ENCODE data around the gene CAMK2B. TPM values are rescaled to one million over a fixed set of nuclear protein-coding genes. Genes with fewer than 3 reads are reported as not detected.

The CAMK2B gene
- total and polyA plus RNA-seq, 2 experiments from 2014 or later = not detected

GRCh38 chr7:44285561-44285960 is 39.8 kb downstream of the CAMK2B start (continued):
- TF ChIP-seq, protein P1, sequence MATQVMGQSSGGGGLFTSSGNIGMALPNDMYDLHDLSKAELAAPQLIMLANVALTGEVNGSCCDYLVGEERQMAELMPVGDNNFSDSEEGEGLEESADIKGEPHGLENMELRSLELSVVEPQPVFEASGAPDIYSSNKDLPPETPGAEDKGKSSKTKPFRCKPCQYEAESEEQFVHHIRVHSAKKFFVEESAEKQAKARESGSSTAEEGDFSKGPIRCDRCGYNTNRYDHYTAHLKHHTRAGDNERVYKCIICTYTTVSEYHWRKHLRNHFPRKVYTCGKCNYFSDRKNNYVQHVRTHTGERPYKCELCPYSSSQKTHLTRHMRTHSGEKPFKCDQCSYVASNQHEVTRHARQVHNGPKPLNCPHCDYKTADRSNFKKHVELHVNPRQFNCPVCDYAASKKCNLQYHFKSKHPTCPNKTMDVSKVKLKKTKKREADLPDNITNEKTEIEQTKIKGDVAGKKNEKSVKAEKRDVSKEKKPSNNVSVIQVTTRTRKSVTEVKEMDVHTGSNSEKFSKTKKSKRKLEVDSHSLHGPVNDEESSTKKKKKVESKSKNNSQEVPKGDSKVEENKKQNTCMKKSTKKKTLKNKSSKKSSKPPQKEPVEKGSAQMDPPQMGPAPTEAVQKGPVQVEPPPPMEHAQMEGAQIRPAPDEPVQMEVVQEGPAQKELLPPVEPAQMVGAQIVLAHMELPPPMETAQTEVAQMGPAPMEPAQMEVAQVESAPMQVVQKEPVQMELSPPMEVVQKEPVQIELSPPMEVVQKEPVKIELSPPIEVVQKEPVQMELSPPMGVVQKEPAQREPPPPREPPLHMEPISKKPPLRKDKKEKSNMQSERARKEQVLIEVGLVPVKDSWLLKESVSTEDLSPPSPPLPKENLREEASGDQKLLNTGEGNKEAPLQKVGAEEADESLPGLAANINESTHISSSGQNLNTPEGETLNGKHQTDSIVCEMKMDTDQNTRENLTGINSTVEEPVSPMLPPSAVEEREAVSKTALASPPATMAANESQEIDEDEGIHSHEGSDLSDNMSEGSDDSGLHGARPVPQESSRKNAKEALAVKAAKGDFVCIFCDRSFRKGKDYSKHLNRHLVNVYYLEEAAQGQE (IDR thresholded peaks at IDR 0.05; ENCODE audit: unreplicated experiment) = no peak
- no peak for TF ChIP-seq POLR2AphosphoS5 (IDR thresholded peaks at IDR 0.05; ENCODE audit: low read depth)
- TF ChIP-seq EZH2phosphoT487 (IDR thresholded peaks at IDR 0.05; ENCODE audit: unreplicated experiment) = no peak

DNA sequence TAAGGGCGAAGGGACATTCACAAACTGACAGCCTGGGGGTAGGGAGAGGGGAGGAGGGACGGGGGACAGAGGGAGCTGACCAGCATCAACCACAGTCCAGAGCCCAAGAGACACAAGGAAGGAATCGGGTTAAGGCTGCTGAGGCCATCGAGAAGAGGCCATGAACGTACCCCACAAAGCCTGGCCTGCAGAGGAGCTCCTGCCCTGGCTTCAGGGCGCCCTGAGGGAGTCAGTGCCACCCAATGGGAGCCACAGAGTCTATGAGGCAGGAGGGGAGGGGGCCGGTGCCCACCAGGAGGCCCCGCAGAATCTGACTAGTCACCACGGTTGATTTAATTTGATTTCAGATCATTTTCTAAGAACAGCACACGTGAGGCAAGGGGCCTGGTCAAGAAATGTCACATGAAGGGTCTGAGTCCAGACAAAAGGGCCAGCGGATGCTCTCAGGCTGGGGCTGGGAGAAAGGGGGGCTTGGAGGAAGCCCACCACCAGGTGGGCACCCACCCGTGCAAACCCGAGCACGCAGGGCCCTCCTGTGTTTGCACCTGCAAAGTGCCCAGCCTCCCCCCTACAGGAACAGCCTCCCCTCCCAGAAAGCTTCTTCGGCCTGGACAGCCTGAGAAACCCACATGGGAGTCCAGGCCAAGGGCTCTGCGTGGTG is 40.4 kb downstream of the CAMK2B start:
- Histone ChIP-seq H3K79me2 (replicated peaks; ENCODE audit: insufficient read depth) (no peaks in the 10 kb centered on the region), H3K9me2 (ENCODE audit: insufficient read depth) (no peaks in the 10 kb centered on the region), H3K4me2 (no peak overlapping the region), H3K27me3 (ENCODE audit: insufficient read depth) (no peaks in the 10 kb centered on the region), H3K4me3 (no peak overlapping the region), H3K4me1 (ENCODE audit: insufficient read depth) (no peaks in the 10 kb centered on the region), H4K20me1 (replicated peaks; ENCODE audit: insufficient read depth) (no peaks in the 10 kb centered on the region), H3K36me3 (ENCODE audit: insufficient read depth) (no peaks in the 10 kb centered on the region), H2AFZ (no peak overlapping the region), H3K27ac (ENCODE audit: low read depth) (no peak overlapping the region), H3F3A (replicated peaks; ENCODE audit: low read depth) (no peaks in the 10 kb centered on the region)
- no peaks in the 10 kb centered on the region; the same call in 2 of the 3 replicates for H3K9me3 Mint-ChIP-seq
- H3K27me3 Mint-ChIP-seq (ENCODE audit: insufficient read depth, low read depth, poor library complexity) = peaks cover 8% of the 10 kb centered on the region
- DNase-seq (ENCODE audit: low spot score) (no peak), ATAC-seq (no peak)
- no peak overlapping the region for H3K27ac Mint-ChIP-seq
- 0 out of 3 replicates have a peak, but pooled peaks cover 3% of the 10 kb centered on the region for H3K4me1 Mint-ChIP-seq
- H3K36me3 Mint-ChIP-seq (ENCODE audit: low read depth) = no peaks in the 10 kb centered on the region
- no peak overlapping the region for H3K4me3 Mint-ChIP-seq
- TF ChIP-seq NANOG (IDR thresholded peaks at IDR 0.05; ENCODE audit: borderline replicate concordance) (no peak), EZH2phosphoT487 (IDR thresholded peaks at IDR 0.05; ENCODE audit: unreplicated experiment) (no peak), ZNF331 (CRISPR knock-in tag; IDR thresholded peaks at IDR 0.05; ENCODE audit: low read depth) (no peak), EZH2 (IDR thresholded peaks at IDR 0.05; ENCODE audit: low read depth, unreplicated experiment) (no peak), ZNF114 (CRISPR knock-in tag; IDR thresholded peaks at IDR 0.05) (no peak), STAT1 (IDR thresholded peaks at IDR 0.05; ENCODE audit: unreplicated experiment) (no peak)
- TF ChIP-seq, protein P2, sequence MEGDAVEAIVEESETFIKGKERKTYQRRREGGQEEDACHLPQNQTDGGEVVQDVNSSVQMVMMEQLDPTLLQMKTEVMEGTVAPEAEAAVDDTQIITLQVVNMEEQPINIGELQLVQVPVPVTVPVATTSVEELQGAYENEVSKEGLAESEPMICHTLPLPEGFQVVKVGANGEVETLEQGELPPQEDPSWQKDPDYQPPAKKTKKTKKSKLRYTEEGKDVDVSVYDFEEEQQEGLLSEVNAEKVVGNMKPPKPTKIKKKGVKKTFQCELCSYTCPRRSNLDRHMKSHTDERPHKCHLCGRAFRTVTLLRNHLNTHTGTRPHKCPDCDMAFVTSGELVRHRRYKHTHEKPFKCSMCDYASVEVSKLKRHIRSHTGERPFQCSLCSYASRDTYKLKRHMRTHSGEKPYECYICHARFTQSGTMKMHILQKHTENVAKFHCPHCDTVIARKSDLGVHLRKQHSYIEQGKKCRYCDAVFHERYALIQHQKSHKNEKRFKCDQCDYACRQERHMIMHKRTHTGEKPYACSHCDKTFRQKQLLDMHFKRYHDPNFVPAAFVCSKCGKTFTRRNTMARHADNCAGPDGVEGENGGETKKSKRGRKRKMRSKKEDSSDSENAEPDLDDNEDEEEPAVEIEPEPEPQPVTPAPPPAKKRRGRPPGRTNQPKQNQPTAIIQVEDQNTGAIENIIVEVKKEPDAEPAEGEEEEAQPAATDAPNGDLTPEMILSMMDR (conservative IDR thresholded peaks at IDR 0.05; ENCODE audit: low read depth in 2 of 2) = no peak
- TF ChIP-seq, protein P3, sequence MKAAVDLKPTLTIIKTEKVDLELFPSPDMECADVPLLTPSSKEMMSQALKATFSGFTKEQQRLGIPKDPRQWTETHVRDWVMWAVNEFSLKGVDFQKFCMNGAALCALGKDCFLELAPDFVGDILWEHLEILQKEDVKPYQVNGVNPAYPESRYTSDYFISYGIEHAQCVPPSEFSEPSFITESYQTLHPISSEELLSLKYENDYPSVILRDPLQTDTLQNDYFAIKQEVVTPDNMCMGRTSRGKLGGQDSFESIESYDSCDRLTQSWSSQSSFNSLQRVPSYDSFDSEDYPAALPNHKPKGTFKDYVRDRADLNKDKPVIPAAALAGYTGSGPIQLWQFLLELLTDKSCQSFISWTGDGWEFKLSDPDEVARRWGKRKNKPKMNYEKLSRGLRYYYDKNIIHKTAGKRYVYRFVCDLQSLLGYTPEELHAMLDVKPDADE (IDR thresholded peaks at IDR 0.05) = no peak
- TF ChIP-seq, protein P1 (IDR thresholded peaks at IDR 0.05; ENCODE audit: unreplicated experiment) = no peak

Data from GM23338 (cell line).